HG03064 (cell line): ENCODE results near the gene SELENON.

Source experiments
- ATAC-seq: cut with Tn5 transposase; IDR thresholded peaks from one replicate; pipeline ENCODE4 v1.9.1; 2021; ENCODE audit warnings: low read depth; ENCODE audit not compliant: unreplicated experiment

The SELENON gene

DNA sequence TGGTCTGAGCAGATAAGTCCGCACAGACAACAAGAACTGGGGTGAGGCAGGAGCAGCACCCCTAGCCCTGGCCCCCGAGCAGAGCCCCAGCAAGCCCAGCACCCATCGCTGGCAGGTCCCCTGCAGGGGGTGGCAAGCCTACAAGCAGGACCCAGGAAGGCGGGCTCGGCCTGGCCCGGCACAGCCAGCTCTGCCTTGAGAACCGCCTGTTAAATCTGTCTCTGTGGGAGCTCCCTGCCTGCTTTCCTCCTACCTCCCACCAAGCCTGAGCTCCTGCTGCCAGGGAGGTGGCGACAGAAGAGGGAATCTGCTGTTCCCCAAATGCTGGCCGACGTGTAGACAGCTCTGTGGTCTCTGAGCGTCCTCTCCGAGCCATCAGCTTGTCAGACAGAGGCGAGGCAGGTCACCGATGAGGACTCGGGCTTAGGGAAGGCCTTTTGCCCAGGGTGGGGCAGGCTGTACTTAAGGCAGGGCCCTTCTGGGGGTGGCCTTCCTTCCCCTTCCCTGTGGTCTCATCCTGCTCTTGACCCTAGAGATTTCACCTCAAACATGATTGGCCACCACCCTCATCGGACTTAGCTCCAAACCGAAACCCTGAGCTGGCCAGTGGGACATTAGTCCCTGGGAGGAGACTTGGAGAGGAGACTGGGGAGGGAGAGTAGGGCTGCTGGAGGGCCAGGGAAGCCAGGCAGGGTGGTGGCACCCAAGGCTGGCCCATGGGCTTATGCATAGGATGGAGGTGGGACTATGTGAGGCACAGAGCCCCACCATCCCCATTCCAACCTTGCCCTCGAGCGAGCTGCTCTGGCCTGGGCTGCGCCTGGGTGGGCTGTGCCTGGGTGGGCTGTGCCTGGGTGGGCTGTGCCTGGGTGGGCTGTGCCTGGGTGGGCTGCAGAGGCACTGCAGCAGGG, 7.7 kb downstream of the SELENON start:
- no peak for ATAC-seq

DNA sequence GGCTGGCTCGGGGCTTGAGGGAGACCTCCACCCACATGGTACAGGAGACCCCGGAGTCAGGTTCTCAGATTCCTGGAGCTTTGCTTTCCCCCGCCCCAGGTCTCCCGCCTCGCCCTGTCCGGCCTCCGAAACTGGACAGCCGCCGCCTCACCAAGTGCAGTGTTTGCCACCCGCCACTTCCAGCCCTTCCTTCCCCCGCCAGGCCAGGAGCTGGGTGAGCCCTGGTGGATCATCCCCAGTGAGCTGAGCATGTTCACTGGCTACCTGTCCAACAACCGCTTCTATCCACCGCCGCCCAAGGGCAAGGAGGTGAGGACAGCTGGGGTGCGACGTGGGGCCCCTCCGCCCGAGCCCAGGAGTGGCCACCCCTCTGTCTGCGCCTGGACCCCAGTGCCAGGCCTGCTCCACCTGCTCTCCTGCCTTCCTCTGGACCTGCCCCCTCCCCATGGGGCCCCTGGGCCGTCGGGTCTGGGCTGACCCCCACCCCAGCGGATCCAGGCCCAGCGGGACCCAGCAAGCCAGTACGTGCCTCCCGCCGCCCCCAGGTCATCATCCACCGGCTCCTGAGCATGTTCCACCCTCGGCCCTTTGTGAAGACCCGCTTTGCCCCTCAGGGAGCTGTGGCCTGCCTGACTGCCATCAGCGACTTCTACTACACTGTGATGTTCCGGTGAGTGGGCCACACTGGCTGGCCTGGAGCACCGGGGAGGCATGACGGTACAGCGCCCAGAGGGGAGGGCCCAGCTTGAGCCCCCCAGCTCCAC, 8.7 kb downstream of the SELENON start:
- no peak for ATAC-seq

DNA sequence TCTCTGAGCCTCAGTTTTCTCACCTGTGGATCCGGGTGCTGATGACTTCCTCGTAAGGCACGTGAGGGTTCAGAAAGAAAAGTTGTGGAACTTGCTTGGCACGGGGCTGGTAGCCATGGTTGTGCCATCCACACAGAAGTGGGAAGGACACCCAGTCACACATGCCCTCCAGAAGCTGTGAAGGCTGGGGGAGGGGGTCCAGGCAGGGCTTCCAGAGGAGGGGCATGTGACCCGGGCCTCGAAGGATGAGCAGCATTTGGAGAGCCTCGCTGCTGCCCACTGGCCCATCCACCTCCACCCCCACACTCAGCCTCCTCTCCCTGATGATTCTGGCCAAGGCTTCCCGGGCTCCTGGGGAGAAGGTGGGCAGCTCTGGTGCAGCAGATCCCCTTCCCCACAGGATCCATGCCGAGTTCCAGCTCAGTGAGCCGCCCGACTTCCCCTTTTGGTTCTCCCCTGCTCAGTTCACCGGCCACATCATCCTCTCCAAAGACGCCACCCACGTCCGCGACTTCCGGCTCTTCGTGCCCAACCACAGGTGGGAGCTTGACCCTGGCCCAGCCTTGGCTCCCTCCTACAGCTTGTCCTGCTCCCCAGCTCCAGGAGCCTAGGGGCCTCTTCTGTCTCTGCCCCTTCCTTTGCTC, 9.4 kb downstream of the SELENON start:
- no peak for ATAC-seq

DNA sequence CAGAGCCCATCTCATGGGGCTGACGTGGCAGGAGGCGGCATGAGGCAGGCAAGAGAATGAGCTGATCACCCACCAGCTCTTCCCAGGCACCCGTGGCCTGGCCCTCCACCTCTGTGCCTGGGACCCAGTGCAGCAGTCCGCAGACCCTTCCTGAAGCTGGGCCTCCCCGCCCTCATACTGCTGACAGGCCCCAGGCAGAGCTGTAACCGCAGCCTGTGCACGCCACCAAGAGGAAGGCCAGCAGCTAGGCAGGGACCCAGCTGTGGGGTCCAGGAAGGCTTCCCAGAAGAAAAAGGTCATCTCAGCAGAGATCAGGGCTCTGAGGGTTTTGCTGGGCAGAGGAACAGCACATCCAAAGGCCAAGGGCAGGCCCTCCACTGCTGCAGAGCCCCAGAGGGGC, 9.9 kb downstream of the SELENON start:
- ATAC-seq = no peak

DNA sequence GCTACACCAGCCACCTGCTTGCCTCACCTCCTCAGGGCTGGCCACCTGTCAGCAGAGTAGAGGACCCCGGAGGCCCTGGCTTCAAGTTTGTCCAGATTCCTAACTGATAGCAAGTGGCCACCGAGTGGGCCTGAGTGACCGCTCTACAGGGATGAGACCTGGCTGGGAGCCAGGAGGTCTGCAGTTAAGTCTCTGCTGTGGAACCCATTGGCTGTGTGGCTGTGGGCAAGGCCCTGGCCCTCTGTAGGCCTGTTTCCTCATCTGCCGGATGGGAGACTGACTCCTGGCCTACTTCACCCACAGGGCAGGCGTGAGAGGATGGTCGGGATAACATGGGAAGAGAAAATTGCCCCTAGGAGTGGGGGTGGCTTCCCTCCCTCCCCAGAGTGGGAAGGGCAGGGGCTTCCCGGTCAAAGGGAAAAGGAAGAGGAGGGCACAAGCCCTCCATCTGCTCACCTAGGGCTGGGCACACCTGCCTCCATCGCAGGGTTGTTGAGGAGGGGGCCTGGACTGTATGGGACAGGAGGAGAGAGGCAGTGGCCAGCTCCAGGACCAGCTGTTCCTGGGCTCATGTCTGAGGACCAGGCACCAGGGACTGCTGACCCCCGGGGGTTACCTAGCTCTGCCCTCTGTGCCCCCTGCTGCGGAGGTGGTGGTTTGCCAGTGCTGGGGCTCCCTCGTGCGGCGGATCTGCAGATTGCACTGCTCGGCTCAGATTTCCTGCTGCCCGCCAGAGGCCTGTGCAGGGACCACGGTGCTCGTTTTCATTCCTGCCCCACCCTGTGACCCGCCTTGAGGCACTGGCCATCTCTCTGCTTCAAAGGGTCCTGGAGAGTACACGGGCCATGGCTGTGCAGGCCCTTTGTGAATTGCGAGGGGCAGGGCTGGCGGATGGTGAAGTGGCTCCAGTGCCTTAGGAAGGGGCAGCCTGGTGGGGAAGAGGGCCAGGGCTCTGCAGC, 10.6 kb downstream of the SELENON start:
- ATAC-seq = no peak

GRCh38 chr1:25811384-25812082, 11.5 kb downstream of the SELENON start:
- ATAC-seq = no peak

- no peak for ATAC-seq
These were observed 13.2 kb downstream of the SELENON start for GRCh38 chr1:25813071-25813733.

DNA sequence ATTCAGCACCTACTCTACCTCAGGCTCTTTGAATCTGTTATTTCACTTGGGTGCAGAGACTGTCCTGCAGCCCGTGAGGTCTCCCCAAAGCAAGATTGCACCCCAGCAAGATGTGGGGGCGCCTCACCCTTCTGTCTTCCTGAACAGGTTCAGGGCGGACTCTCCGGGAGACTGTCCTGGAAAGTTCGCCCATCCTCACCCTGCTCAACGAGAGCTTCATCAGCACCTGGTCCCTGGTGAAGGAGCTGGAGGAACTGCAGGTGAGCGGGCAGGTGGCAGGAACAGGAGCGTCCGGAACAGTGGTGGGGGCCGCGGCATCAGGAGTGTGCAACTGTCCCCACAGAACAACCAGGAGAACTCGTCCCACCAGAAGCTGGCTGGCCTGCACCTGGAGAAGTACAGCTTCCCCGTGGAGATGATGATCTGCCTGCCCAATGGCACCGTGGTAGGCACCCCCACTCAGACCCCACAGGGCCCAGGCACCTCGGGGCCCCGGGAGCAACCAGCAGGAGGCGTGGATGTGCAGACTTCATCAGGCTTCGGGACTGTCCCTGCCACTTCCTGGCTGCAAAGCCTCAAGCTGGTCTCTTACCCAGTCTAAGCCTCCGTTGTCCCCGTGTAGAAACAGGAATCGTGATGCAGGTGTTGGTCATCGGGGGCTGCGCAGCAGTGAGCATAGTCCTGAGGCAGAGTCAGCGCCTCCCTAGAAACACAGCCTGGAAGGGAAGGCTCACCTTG, 13.9 kb downstream of the SELENON start:
- ATAC-seq = no peak

DNA sequence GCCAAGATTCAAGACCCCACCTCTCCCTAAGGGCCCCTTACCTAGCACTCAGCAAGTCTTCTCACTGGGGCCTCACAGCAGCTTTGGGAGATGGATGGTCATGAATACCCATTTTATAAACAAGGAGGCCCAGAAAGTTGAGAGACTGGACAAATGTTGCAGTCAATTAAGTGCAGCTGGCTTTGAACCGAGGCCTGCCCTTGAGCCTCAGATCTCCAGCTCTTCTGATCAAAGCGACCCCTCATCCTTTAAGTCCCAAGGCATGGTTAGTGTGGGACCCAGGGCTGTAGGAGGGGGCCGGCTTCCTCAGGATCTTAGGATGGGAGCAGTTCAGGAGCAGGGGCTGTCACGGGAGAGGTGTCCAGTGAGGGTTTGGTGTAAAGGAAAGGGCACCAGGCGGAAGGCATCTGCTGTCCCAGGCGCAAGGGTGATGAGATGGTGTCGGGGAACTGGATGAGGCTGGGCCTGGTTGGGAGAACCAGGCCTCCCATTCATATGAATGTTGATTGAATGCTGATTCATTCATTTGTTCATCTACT, 14.6 kb downstream of the SELENON start:
- no peak for ATAC-seq

DNA sequence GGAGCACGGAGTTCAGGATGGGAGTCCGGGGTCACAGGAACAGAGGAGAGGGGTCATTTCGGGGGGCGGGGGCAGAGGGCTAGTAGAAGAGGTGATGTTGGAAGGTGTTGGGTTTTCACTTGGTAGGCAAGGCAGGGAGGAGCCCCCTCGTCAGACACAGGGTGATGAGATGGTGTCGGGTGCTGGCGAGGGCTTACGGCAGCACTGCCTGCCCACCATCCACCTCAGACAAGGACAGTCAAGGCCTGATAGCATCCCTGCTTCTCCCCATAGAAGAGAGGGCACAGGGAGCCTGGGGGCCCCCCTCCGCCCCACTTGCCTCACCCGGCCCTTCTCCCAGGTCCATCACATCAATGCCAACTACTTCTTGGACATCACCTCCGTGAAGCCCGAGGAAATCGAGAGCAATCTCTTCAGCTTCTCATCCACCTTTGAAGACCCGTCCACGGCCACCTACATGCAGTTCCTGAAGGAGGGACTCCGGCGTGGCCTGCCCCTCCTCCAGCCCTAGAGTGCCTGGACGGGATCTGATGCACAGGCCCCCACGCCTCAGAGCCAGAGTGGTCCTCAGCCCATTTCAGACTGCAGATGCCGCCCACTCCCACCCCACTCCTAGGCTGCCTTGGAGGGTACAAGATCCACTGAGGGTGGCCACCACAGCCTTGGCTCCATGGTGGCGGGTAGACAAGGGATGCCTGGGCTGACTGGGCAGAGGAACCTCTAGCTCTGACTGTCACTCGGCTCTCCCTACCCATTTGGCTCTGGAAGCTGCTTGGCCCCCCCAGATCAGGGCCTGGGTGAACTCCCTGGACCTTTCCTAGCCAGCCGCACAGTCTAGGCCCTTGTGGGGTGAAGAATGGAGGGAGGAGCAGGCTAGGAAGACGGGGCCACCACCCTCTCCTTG, 15.5 kb downstream of the SELENON start:
- ATAC-seq = no peak

- no peak for ATAC-seq
These were observed 16.2 kb downstream of the SELENON start for GRCh38 chr1:25816112-25816718.

- ATAC-seq = no peak
These were observed 18.0 kb downstream of the SELENON start for GRCh38 chr1:25817840-25818501.

- ATAC-seq = no peak
These were observed 18.6 kb downstream of the SELENON start for GRCh38 chr1:25818569-25818968.

DNA sequence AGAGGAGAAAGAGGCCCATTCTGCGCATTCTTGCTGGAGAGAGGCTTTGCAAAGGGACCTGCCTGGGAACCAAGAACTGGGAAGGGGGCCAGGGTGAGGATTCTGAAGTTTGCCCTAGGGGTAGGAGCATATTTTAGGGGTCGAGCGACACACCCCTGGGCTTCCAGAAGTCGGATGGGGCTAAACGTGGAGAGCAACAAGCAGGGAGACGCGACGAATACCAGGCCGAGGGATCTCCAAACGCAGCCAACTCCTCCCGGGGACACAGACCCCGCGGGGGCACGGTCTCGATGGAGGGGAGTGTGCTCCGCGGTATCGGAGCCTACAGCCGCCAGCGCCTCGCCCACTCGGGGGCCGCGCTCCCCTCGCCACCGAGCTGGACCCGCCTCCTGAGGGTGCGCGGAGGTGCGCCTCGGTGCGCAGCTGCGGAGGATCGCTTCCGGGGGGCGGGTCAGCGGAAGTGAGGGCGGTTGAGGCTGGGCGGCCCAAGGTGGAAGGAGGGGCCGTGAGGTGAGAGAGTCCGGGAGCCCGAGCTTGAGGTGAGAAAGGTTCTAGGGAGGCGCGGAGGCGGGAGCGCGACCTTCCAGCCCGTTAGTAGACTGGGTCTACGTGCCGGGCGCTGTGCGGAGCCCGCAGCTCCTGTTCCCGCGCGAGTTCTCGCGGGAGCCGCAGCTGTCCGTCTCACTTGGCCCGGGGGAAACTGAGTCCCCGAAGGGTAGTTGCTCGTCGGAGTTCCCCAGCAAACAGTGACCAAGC, 19.7 kb downstream of the SELENON start, which contains the start of gene MTFR1L:
Gene MTFR1L (plus strand): TSS at position 464 of the 756 bp plus-strand sequence. CDS start 3,151 bp downstream, outside the sequence.
- ATAC-seq = peak; percentile 70
